Heart left ventricle (tissue), 16 donors: ENCODE measurements around the gene SELENOP. TPM values are rescaled to one million over a fixed set of nuclear protein-coding genes. Genes with fewer than 3 reads are reported as not detected.
A peak's percentile ranks its signal among the peaks of the same experiment; 100 is the strongest.
"Not testable (repeated sequence)": the region's sequence is repeated elsewhere in the genome, so short reads cannot be mapped to it uniquely, and the experiment has no call there.

Source experiments
- ATAC-seq, 4 donors: fragments of 200-7000 bp; cut with Tn5 transposase; one replicate each; pipeline ENCODE4 v1.9.1; 2020 to 2022; ENCODE audit warnings: moderate library complexity in 4 of 4, mild to moderate bottlenecking in 3 of 4, moderate number of reproducible peaks in 1 of 4
- DNase-seq, 5 donors: peaks; one replicate each; pipeline ENCODE4 v3.0.0-alpha.2; 2020
- H3K27ac ChIP-seq, 12 donors: fragments of 200-600 bp; sonication (generic) in 4 of 12; one replicate each; pipeline versions ENCODE4 v1.5.0 to v1.8.0; 2016 to 2022; ENCODE audit warnings: mild to moderate bottlenecking in 2 of 12
- H3K27me3 ChIP-seq, 9 donors: fragments of 200-600 bp; sonication (generic) in 2 of 9; one replicate each; pipeline versions ENCODE4 v1.5.1 to v1.8.0; 2016 to 2022; ENCODE audit warnings: mild to moderate bottlenecking in 3 of 9
- H3K36me3 ChIP-seq, 9 donors: fragments of 200-600 bp; sonication (generic) in 2 of 9; one replicate each; pipeline versions ENCODE4 v1.5.0 to v1.8.0; 2018 to 2022; ENCODE audit warnings: mild to moderate bottlenecking in 2 of 9
- H3K4me1 ChIP-seq, 12 donors: fragments of 200-600 bp; sonication (generic) in 4 of 12; one replicate each; pipeline versions ENCODE4 v1.5.0 to v1.8.0; 2016 to 2022; ENCODE audit warnings: mild to moderate bottlenecking in 3 of 12
- H3K4me3 ChIP-seq, 12 donors: fragments of 200-600 bp; sonication (generic) in 4 of 12; one replicate each; pipeline versions ENCODE4 v1.5.0 to v1.8.0; 2017 to 2022; ENCODE audit warnings: mild to moderate bottlenecking in 9 of 12, moderate library complexity in 4 of 12
- H3K9me3 ChIP-seq, 12 donors: fragments of 200-600 bp; sonication (generic) in 4 of 12; one replicate each; pipeline versions ENCODE4 v1.5.0 to v1.8.0; 2016 to 2022; ENCODE audit warnings: mild to moderate bottlenecking in 1 of 12
- CTCF ChIP-seq, 12 donors: fragments of 200-600 bp; sonication (generic) in 4 of 12; IDR thresholded peaks; one replicate each; pipeline versions ENCODE4 v1.5.0 to v1.8.0; 2018 to 2022; ENCODE audit warnings: antibody characterized with exemption in 12 of 12, mild to moderate bottlenecking in 5 of 12
- POLR2A ChIP-seq, 2 donors: fragments of 450-650 bp; IDR thresholded peaks; one replicate each; pipeline ENCODE4 v1.6.1; 2017; ENCODE audit warnings: antibody characterized with exemption in 2 of 2, mild to moderate bottlenecking in 2 of 2, moderate library complexity in 2 of 2
- WGBS, 4 donors: extraction: QIAGEN DNeasy Blood & Tissue Kit in 2 of 4; methylation state at CpG; one replicate each; pipeline versions ENCODE4 v1.1.5 to v1.1.7; 2013 to 2018; 5-methylcytosine and 5-hydroxymethylcytosine counted together
- intact Hi-C, 10 donors: fragments of 100-400 bp; cut with DNase I; formaldehyde crosslinking; loops; one replicate each; pipeline versions ENCODE4 v1.11.1 to v1.14.2; 2022
- polyA plus RNA-seq, 2 donors: library from polyadenylated mRNA; stranded (reverse); fragments of 200-250 nt; gene quantifications; one replicate each; pipeline ENCODE4 v1.2.3, GENCODE V29; 2013
- total RNA-seq, 9 donors: library from RNA; depleted of rRNA in 2 of 9; stranded (reverse); fragments of >200 nt in 2 of 9; fragmentation: NEBNext Ultra II Directional in 3 of 9; extraction: Animal tissue kit (Norgen Biotek cat#: 25700) in 3 of 9; gene quantifications; one replicate each; pipeline versions ENCODE4 v1.1.0 to v1.2.4, GENCODE V29; 2016 to 2023
- donor health status: ischemic (EF 13 %, LVEDD 7.1; RV severe dilation, severe dysfunction).
- donor health status: healthy with polysubstance abuse.
- donor health status: DM: no; HTN: yes; CAD: no.
- donor health status: DM: no; HTN: no; CAD: no.
- donor health status: ischemic (EF 25% LVEDD 6.9; RV normal size, moderate dysfunction).
- donor health status: ischemic (EF 25% LVEDD 5.7; RV mildly dilated, moderate dysfunction).
- donor health status: healthy.
- donor health status: DM: yes; HTN: yes; CAD: no.
- donor health status: ischemic (EF 35%, LVEDD 5.7; RV mildly dilated, moderate dysfunction).
- donor health status: nonischemic (EF 11% LVEDD 7.7; RV severe dilation, severe dysfunction).
- donor health status: DM: yes; HTN: yes; CAD: no.
- donor health status: PGD.
- donor health status: ischemic (EF 29% LVEDD 5.4; RV normal size, mild dysfunction).
- donor health status: nonischemic (EF 23%, LVEDD 6.1; RV moderate dilation, normal function).

SELENOP gene
- total and polyA plus RNA-seq, 11 donors: 53.3 to 547 (median 194) TPM

- DNase-seq (no peak), ATAC-seq (no peak)
- Histone ChIP-seq H3K4me1 (peaks cover 0 to 3% (median 0%) of the 10 kb centered on the region in 12 donors), H3K27ac (no peak overlapping the region), H3K9me3 (no peaks in the 10 kb centered on the region), H3K27me3 (no peaks in the 10 kb centered on the region), H3K36me3 (no peaks in the 10 kb centered on the region), H3K4me3 (no peak overlapping the region)
- intact Hi-C loops: no loop called here
- TF ChIP-seq POLR2A (IDR thresholded peaks at IDR 0.05): no peak
- TF ChIP-seq CTCF (IDR thresholded peaks at IDR 0.05): no peak
- 77 to 92% (median 89%) methylated on average over 6 of the region's 6 CpGs for WGBS, 4 donors
Measured at GRCh38 chr5:42851481-42851880, 39.8 kb upstream of the SELENOP start.

- Histone ChIP-seq H3K36me3 (no peaks in the 10 kb centered on the region), H3K4me3 (no peak overlapping the region), H3K27ac (no peak overlapping the region), H3K27me3 (no peaks in the 10 kb centered on the region), H3K9me3 (no peaks in the 10 kb centered on the region), H3K4me1 (peaks cover 0 to 4% (median 2%) of the 10 kb centered on the region in 12 donors)
- intact Hi-C loops: no loop called here
- WGBS, 4 donors: 95 to 98% (median 97%) methylated on average over 2 of the region's 2 CpGs
- DNase-seq: no peak
- ATAC-seq: no peak
- TF ChIP-seq CTCF (IDR thresholded peaks at IDR 0.05) (no peak), POLR2A (IDR thresholded peaks at IDR 0.05) (no peak)
Measured at GRCh38 chr5:42848545-42848944, 36.9 kb upstream of the SELENOP start.

- ATAC-seq, H3K4me3 ChIP-seq, H3K27me3 ChIP-seq, intact Hi-C loops, DNase-seq, H3K9me3 ChIP-seq, H3K36me3 ChIP-seq, H3K27ac ChIP-seq: not testable (repeated sequence)
- WGBS, 4 donors: 96 to 98% (median 98%) methylated on average over 4 of the region's 4 CpGs
- H3K4me1 ChIP-seq: peaks cover 0 to 37% (median 26%) of the 10 kb centered on the region in 12 donors
Measured at GRCh38 chr5:42844408-42844807, 32.7 kb upstream of the SELENOP start.

- 69 to 76% (median 73%) methylated on average over 3 of the region's 3 CpGs for WGBS, 4 donors
- Histone ChIP-seq H3K27ac (peak overlapping the region in 10 of 12 donors; percentile 17 to 83 (median 50)), H3K4me1 (peaks cover 0 to 37% (median 26%) of the 10 kb centered on the region in 12 donors), H3K4me3 (no peak overlapping the region), H3K27me3 (no peaks in the 10 kb centered on the region), H3K9me3 (no peaks in the 10 kb centered on the region), H3K36me3 (no peaks in the 10 kb centered on the region)
- DNase-seq: no peak
- no peak for ATAC-seq
- TF ChIP-seq POLR2A (IDR thresholded peaks at IDR 0.05): no peak
- TF ChIP-seq CTCF (IDR thresholded peaks at IDR 0.05): no peak
- intact Hi-C loops: no loop called here
Measured at GRCh38 chr5:42843675-42844292, 32.1 kb upstream of the SELENOP start.
